SU-DHL-6 (cell line): ENCODE data around the gene ADGRD2.

Experiments
- EZH2phosphoT487 ChIP-seq: fragments of 200-600 bp; sonication (generic), shearing (Covaris generic); conservative IDR thresholded peaks from 2 replicates; pipeline ENCODE4 v1.6.1; 2018; ENCODE audit warnings: mild to moderate bottlenecking, antibody characterized with exemption, low read length, moderate library complexity, mixed read lengths
- TF ChIP-seq, protein P1 (sequence below): fragments of 200-600 bp; sonication (generic); IDR thresholded peaks from one replicate; pipeline ENCODE4 v1.5.1; 2017; ENCODE audit warnings: antibody characterized with exemption, mild to moderate bottlenecking, low read length, moderate library complexity; ENCODE audit not compliant: insufficient read depth, poor library complexity, severe bottlenecking

DNA sequence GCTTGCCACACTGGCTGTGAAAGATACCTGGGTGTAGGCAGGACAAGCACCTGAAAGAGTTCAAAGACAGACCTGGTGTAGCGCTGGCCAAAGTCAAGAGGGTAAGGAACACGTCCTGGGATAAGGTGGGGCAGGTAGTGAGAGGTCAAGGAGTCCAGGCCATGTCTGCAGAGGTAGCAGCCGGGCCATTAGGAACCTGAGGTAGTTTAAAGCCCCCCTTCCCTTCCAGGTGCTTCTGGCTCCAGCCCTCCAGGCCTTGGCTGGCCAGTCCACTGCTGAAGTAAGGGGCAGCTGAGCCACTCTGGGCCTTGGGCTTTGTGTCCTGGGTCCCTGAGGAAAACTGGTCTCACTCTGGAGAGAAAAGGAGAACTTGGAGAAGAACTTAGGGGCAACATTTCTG lies 70.9 kb downstream of the ADGRD2 start:
- TF ChIP-seq, protein P1, sequence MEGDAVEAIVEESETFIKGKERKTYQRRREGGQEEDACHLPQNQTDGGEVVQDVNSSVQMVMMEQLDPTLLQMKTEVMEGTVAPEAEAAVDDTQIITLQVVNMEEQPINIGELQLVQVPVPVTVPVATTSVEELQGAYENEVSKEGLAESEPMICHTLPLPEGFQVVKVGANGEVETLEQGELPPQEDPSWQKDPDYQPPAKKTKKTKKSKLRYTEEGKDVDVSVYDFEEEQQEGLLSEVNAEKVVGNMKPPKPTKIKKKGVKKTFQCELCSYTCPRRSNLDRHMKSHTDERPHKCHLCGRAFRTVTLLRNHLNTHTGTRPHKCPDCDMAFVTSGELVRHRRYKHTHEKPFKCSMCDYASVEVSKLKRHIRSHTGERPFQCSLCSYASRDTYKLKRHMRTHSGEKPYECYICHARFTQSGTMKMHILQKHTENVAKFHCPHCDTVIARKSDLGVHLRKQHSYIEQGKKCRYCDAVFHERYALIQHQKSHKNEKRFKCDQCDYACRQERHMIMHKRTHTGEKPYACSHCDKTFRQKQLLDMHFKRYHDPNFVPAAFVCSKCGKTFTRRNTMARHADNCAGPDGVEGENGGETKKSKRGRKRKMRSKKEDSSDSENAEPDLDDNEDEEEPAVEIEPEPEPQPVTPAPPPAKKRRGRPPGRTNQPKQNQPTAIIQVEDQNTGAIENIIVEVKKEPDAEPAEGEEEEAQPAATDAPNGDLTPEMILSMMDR, result no peak
- no peak for TF ChIP-seq EZH2phosphoT487
